Stimulated activated CD4-positive, alpha-beta T cell treated with anti-CD3 and anti-CD28 coated beads, Interleukin-1b, Interleukin-23, amount 100 ng/mL, for 4 hours (primary cell): ENCODE measurements around the gene ZBED4.

ENCODE experiments used
- DNase-seq, 2 donors: peaks; one replicate each; pipeline ENCODE4 v3.0.0-alpha.2; 2020; ENCODE audit warnings: low read depth in 2 of 2

The ZBED4 gene

GRCh38 chr22:49936973-49937757 is 83.5 kb downstream of the ZBED4 start:
- no peak for DNase-seq

GRCh38 chr22:49937758-49938564 is 84.3 kb downstream of the ZBED4 start:
- no peak for DNase-seq

- no peak for DNase-seq
Measured at GRCh38 chr22:49938565-49939136, 85.0 kb downstream of the ZBED4 start.
